Uterus (tissue), 2 donors: Measurements from ENCODE around the gene USP17L18.
"Not testable (repeated sequence)": the region's sequence is repeated elsewhere in the genome, so short reads cannot be mapped to it uniquely, and the experiment has no call there.

ENCODE experiments used
- POLR2A ChIP-seq, 2 donors: fragments of 450-650 bp; IDR thresholded peaks; one replicate each; pipeline ENCODE4 v1.6.1; 2016; ENCODE audit warnings: antibody characterized with exemption in 2 of 2, mild to moderate bottlenecking in 1 of 2, moderate library complexity in 1 of 2
- TF ChIP-seq, protein P1 (sequence below), 4 experiments: fragments of 200-600 bp in 2 of 4; fragments of 450-650 bp in 2 of 4; sonication (generic) in 2 of 4; IDR thresholded peaks; one replicate each; pipeline ENCODE4 v1.5.1; 2016 to 2019; ENCODE audit warnings: antibody characterized with exemption in 4 of 4, mild to moderate bottlenecking in 2 of 4, moderate library complexity in 1 of 4

DNA sequence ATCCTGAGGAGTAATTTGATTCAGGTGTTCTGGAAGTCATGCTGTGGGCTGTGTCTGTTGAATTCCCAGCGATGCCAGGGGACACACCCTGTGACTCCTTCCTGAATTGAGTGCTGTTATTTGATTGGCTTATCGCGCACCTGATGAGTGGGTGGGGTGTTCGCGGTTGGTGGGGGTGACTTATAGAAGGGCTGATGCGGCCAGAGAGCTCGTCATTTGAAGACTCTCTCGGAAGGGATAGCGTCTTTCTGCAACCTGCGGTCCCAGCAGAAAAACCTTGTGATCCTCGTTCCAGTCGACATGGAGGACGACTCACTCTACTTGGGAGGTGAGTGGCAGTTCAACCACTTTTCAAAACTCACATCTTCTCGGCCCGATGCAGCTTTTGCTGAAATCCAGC is 9.4 kb downstream of the USP17L18 start, which contains the start of gene USP17L20:
- not testable (repeated sequence) for TF ChIP-seq POLR2A (IDR thresholded peaks at IDR 0.05)
- TF ChIP-seq, protein P1, sequence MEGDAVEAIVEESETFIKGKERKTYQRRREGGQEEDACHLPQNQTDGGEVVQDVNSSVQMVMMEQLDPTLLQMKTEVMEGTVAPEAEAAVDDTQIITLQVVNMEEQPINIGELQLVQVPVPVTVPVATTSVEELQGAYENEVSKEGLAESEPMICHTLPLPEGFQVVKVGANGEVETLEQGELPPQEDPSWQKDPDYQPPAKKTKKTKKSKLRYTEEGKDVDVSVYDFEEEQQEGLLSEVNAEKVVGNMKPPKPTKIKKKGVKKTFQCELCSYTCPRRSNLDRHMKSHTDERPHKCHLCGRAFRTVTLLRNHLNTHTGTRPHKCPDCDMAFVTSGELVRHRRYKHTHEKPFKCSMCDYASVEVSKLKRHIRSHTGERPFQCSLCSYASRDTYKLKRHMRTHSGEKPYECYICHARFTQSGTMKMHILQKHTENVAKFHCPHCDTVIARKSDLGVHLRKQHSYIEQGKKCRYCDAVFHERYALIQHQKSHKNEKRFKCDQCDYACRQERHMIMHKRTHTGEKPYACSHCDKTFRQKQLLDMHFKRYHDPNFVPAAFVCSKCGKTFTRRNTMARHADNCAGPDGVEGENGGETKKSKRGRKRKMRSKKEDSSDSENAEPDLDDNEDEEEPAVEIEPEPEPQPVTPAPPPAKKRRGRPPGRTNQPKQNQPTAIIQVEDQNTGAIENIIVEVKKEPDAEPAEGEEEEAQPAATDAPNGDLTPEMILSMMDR (IDR thresholded peaks at IDR 0.05) = not testable (repeated sequence)
